ENCODE measurements around the gene FAM53B. TPM values are rescaled to one million over a fixed set of nuclear protein-coding genes. Genes with fewer than 3 reads are reported as not detected.

Gene FAM53B
- total RNA-seq, 1 donor from 2014 or later: 39.8 TPM

- DNase-seq (ENCODE audit: low spot score, unreplicated experiment): no peak
- H3K27me3 Mint-ChIP-seq: no peaks in the 10 kb centered on the region
- peaks cover 5% of the 10 kb centered on the region for H3K4me1 Mint-ChIP-seq (ENCODE audit: low read depth)
- H3K36me3 Mint-ChIP-seq (ENCODE audit: insufficient read depth): no peaks in the 10 kb centered on the region
- no peaks in the 10 kb centered on the region for H3K9me3 Mint-ChIP-seq (ENCODE audit: low read depth)
- no peak overlapping the region for H3K4me3 Mint-ChIP-seq (ENCODE audit: low read depth)
- H3K27ac Mint-ChIP-seq: peak overlapping the region; percentile 59
- no peak for TF ChIP-seq CTCF (IDR thresholded peaks at IDR 0.05; ENCODE audit: unreplicated experiment)
These were observed 147.0 kb downstream of the FAM53B start for GRCh38 chr10:124596962-124597845.

DNA sequence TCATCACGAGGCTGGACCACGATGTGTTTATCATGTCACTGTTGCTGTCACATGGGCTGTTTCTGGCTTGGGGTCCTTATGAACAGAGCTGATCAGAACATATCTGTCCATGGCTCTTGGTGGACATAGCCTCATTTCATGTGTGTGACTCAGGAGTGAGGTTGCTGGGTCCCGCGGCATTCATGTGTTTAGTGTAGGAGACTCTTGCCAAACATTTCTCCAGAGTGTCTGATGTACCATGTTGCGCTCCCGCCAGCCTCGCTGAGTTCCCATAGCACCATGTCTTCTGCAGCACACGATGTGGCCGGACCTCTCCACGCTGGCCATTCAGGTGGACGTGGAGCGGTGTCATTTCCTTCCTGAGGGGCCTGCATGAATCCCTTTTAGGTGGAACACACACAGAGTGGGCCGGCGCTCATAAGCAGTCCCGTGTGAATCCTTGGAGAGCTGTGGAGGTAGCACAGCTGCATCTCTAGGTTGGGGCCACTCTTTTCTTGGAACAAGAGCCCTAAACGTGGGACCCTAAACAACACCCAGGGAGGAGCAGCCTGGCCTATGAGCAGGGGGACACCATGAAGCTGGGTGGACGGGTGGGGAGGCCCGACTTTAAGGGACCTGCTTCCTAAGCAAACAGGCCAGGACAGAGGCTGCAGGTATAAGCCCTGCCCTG lies 147.9 kb downstream of the FAM53B start:
- Mint-ChIP-seq H3K27me3 (no peaks in the 10 kb centered on the region), H3K27ac (no peak overlapping the region), H3K9me3 (ENCODE audit: low read depth) (peaks cover 4% of the 10 kb centered on the region), H3K36me3 (ENCODE audit: insufficient read depth) (no peaks in the 10 kb centered on the region), H3K4me3 (ENCODE audit: low read depth) (no peak overlapping the region), H3K4me1 (ENCODE audit: low read depth) (peaks cover 5% of the 10 kb centered on the region)
- DNase-seq (ENCODE audit: low spot score, unreplicated experiment): no peak
- no peak for TF ChIP-seq CTCF (IDR thresholded peaks at IDR 0.05; ENCODE audit: unreplicated experiment)

GRCh38 chr10:124595143-124595883 lies 148.9 kb downstream of the FAM53B start:
- Mint-ChIP-seq H3K27ac (no peak overlapping the region), H3K4me3 (ENCODE audit: low read depth) (no peak overlapping the region), H3K9me3 (ENCODE audit: low read depth) (peaks cover 4% of the 10 kb centered on the region), H3K36me3 (ENCODE audit: insufficient read depth) (no peaks in the 10 kb centered on the region), H3K4me1 (ENCODE audit: low read depth) (peaks cover 5% of the 10 kb centered on the region), H3K27me3 (no peaks in the 10 kb centered on the region)
- TF ChIP-seq CTCF (IDR thresholded peaks at IDR 0.05; ENCODE audit: unreplicated experiment): no peak
- no peak for DNase-seq (ENCODE audit: low spot score, unreplicated experiment)

GRCh38 chr10:124594240-124594639 lies 149.9 kb downstream of the FAM53B start:
- Mint-ChIP-seq H3K9me3 (ENCODE audit: low read depth) (peaks cover 4% of the 10 kb centered on the region), H3K27me3 (no peaks in the 10 kb centered on the region), H3K27ac (no peak overlapping the region), H3K4me3 (ENCODE audit: low read depth) (no peak overlapping the region), H3K4me1 (ENCODE audit: low read depth) (peaks cover 7% of the 10 kb centered on the region), H3K36me3 (ENCODE audit: insufficient read depth) (no peaks in the 10 kb centered on the region)
- no peak for DNase-seq (ENCODE audit: low spot score, unreplicated experiment)
- TF ChIP-seq CTCF (IDR thresholded peaks at IDR 0.05; ENCODE audit: unreplicated experiment): no peak

DNA sequence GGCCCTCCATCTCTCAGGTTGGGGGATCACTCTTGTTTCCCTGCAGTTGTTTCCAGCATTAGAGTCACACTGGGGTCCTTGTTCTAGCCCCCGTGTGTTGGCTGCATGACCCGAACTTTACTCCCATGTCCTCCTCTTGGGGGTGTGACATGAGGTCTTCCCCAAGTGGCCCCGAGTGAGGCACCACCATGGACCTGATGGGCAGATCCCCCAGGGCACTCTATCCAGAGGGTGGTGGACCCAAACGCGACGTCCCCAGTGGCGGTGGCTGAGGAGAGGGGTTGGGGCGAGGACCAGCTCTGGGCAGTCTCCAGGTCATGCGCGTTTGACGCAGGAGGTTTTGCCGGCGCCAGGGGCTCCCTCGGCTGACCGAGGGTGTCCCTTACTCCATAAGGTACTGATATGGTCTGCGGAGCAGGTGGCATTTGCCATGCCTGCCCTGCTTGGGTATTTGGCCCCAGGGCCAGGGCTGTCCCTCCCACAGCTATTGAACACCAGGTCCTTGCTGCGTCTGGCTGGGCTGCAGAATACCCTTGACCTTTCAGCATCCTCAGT lies 150.7 kb downstream of the FAM53B start:
- no peak for DNase-seq (ENCODE audit: low spot score, unreplicated experiment)
- Mint-ChIP-seq H3K27me3 (no peaks in the 10 kb centered on the region), H3K4me1 (ENCODE audit: low read depth) (peaks cover 8% of the 10 kb centered on the region), H3K36me3 (ENCODE audit: insufficient read depth) (no peaks in the 10 kb centered on the region), H3K27ac (no peak overlapping the region), H3K4me3 (ENCODE audit: low read depth) (no peak overlapping the region), H3K9me3 (ENCODE audit: low read depth) (peaks cover 4% of the 10 kb centered on the region)
- no peak for TF ChIP-seq CTCF (IDR thresholded peaks at IDR 0.05; ENCODE audit: unreplicated experiment)

Measured in progenitor cell of endocrine pancreas (in vitro differentiated cells).